HG03175 (cell line): Measurements from ENCODE around the gene LAD1.

Experiments used
- ATAC-seq: cut with Tn5 transposase; IDR thresholded peaks from one replicate; pipeline ENCODE4 v1.9.1; 2021; ENCODE audit warnings: mild to moderate bottlenecking, moderate library complexity; ENCODE audit not compliant: unreplicated experiment

LAD1 gene

GRCh38 chr1:201399018-201399351, at the start of gene LAD1:
TSS of gene LAD1 (minus strand) at chr1:201399324. CDS start at chr1:201399306, 18 bp downstream.
- ATAC-seq, result no peak

- ATAC-seq, result peak; percentile 77
Observed at GRCh38 chr1:201447903-201448871, 49.1 kb upstream of the LAD1 start.

- no peak for ATAC-seq
Observed at GRCh38 chr1:201445310-201445709, 46.2 kb upstream of the LAD1 start.

GRCh38 chr1:201444792-201445191, 45.7 kb upstream of the LAD1 start:
- no peak for ATAC-seq

- ATAC-seq, result no peak
Observed at GRCh38 chr1:201443747-201444146, 44.6 kb upstream of the LAD1 start.

GRCh38 chr1:201436969-201437368, 37.8 kb upstream of the LAD1 start:
- no peak for ATAC-seq

- ATAC-seq, result no peak
Observed at GRCh38 chr1:201436393-201436792, 37.3 kb upstream of the LAD1 start.

GRCh38 chr1:201434266-201434665, 35.1 kb upstream of the LAD1 start:
- ATAC-seq, result no peak

- ATAC-seq, result no peak
Observed at GRCh38 chr1:201433609-201434008, 34.5 kb upstream of the LAD1 start.

- ATAC-seq, result no peak
Observed at GRCh38 chr1:201430776-201431175, 31.7 kb upstream of the LAD1 start.

GRCh38 chr1:201429736-201430501, 30.8 kb upstream of the LAD1 start:
- ATAC-seq, result no peak

GRCh38 chr1:201427963-201428362, 28.8 kb upstream of the LAD1 start:
- no peak for ATAC-seq

GRCh38 chr1:201426479-201427310, 27.6 kb upstream of the LAD1 start:
- no peak for ATAC-seq

GRCh38 chr1:201424146-201424545, 25.0 kb upstream of the LAD1 start:
- no peak for ATAC-seq

- ATAC-seq, result no peak
Observed at GRCh38 chr1:201423655-201424054, 24.5 kb upstream of the LAD1 start.

GRCh38 chr1:201422436-201423030, 23.4 kb upstream of the LAD1 start:
- ATAC-seq, result no peak

- ATAC-seq, result no peak
Observed at GRCh38 chr1:201422026-201422425, 22.9 kb upstream of the LAD1 start.

- no peak for ATAC-seq
Observed at GRCh38 chr1:201421041-201421440, 21.9 kb upstream of the LAD1 start.

GRCh38 chr1:201420608-201421002, 21.5 kb upstream of the LAD1 start:
- ATAC-seq, result no peak

- no peak for ATAC-seq
Observed at GRCh38 chr1:201419746-201420607, 20.9 kb upstream of the LAD1 start.
